ENCODE data around the gene RDM1. TPM values are rescaled to one million over a fixed set of nuclear protein-coding genes. Genes with fewer than 3 reads are reported as not detected.
"Not testable (repeated sequence)": the region's sequence is repeated elsewhere in the genome, so short reads cannot be mapped to it uniquely, and the experiment has no call there.

RDM1 gene
- polyA plus RNA-seq, 1 donor, result 5.6 TPM

- H3K27me3 ChIP-seq (ENCODE audit: control insufficient read depth, insufficient read depth, low read length), result no peaks in the 10 kb centered on the region
- no CpG with 5 or more reads among the region's 10 CpGs for WGBS (ENCODE audit: insufficient coverage, low lambda C conversion rate)
Measured at GRCh38 chr17:35968520-35969054, 38.0 kb upstream of the RDM1 start.

DNA sequence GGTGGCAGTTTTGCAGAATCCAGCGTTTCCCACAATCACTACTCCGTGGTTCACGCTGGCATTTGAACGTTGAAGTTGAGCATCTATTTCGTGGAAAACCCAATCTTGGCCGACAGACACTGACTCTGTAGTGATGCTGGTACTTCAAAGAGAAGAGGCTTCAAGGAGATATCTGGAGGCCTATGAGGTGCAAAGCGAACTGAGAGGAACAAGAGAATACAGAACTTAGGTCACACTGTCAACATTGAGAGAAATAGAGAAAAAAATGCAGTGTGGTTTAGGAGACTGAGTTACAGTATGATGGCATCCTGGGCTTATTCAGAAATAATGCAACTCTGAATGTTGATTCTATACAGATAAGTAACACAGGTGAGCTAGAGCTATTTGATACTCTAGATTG is 34.7 kb upstream of the RDM1 start:
- no CpG with 5 or more reads among the region's 7 CpGs for WGBS (ENCODE audit: insufficient coverage, low lambda C conversion rate)
- no peaks in the 10 kb centered on the region for H3K36me3 ChIP-seq (ENCODE audit: control insufficient read depth, insufficient read depth, low read length)

More at GRCh38 chr17:35968520-35969054, 38.0 kb upstream of the RDM1 start:
- no peak overlapping the region for H3K4me3 ChIP-seq (ENCODE audit: low read length)
- H3K9me3 ChIP-seq (ENCODE audit: control insufficient read depth, low read depth, low read length), result no peaks in the 10 kb centered on the region
- H3K27ac ChIP-seq (ENCODE audit: low read length), result no peak overlapping the region
- H3K36me3 ChIP-seq (ENCODE audit: control insufficient read depth, insufficient read depth, low read length), result no peaks in the 10 kb centered on the region
- no peak for DNase-seq
- peaks cover 35% of the 10 kb centered on the region for H3K4me1 ChIP-seq (ENCODE audit: control insufficient read depth, insufficient read depth, low read length)

DNA sequence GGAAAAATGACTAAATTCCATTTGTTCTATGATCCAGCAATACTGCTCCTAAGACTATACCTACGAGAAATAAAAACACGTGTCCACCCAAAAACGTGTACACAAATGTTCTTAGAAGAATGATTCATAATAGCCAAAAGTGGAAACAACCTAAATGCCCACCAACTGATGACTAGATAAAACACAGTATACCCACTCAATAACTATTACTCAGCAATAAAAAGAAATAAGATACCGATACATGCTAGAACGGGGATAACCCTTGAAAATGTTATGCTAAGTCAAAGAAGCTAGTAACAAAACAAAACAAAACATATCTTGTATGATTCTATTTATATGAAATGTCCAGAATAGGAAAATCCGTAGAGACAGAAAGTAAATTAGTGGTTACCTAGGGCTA is 33.1 kb upstream of the RDM1 start:
- no peaks in the 10 kb centered on the region for H3K9me3 ChIP-seq (ENCODE audit: control insufficient read depth, low read depth, low read length)
- no peak overlapping the region for H3K4me3 ChIP-seq (ENCODE audit: low read length)
- no peaks in the 10 kb centered on the region for H3K27me3 ChIP-seq (ENCODE audit: control insufficient read depth, insufficient read depth, low read length)
- DNase-seq, result no peak
- H3K27ac ChIP-seq (ENCODE audit: low read length), result no peak overlapping the region
- 100% methylated on average over 1 of the region's 6 CpGs for WGBS (ENCODE audit: insufficient coverage, low lambda C conversion rate)
- H3K4me1 ChIP-seq (ENCODE audit: control insufficient read depth, insufficient read depth, low read length), result no peaks in the 10 kb centered on the region
- H3K36me3 ChIP-seq (ENCODE audit: control insufficient read depth, insufficient read depth, low read length), result no peaks in the 10 kb centered on the region

More for the DNA sequence above, 34.7 kb upstream of the RDM1 start:
- DNase-seq, result no peak
- H3K9me3 ChIP-seq (ENCODE audit: control insufficient read depth, low read depth, low read length), result no peaks in the 10 kb centered on the region
- H3K4me1 ChIP-seq (ENCODE audit: control insufficient read depth, insufficient read depth, low read length), result peaks cover 4% of the 10 kb centered on the region
- no peaks in the 10 kb centered on the region for H3K27me3 ChIP-seq (ENCODE audit: control insufficient read depth, insufficient read depth, low read length)
- no peak overlapping the region for H3K27ac ChIP-seq (ENCODE audit: low read length)
- no peak overlapping the region for H3K4me3 ChIP-seq (ENCODE audit: low read length)

DNA sequence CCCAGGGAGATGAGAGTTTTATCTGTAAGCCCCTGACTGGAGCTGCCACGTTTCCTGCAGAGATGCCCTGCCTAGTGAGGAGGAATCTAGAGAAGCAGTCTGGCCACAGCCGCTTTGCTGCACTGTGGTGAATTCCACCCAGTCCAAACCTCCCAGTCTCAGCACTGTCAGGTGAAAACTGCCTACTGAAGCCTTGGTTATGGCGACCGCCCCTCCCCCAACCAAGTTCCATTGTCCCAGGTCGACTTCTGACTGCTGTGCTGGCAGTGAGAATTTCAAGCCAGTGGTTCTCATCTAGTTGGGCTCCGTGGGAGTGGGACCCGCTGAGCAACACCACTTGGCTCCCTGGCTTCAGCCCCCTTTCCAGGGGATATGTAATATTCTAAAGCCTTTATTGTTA is 23.1 kb upstream of the RDM1 start:
- WGBS (ENCODE audit: insufficient coverage, low lambda C conversion rate), result no CpG with 5 or more reads among the region's 7 CpGs
- no peaks in the 10 kb centered on the region for H3K9me3 ChIP-seq (ENCODE audit: control insufficient read depth, low read depth, low read length)
- H3K4me1 ChIP-seq (ENCODE audit: control insufficient read depth, insufficient read depth, low read length), result no peaks in the 10 kb centered on the region
- H3K4me3 ChIP-seq (ENCODE audit: low read length), result no peak overlapping the region
- no peak for DNase-seq
- no peak overlapping the region for H3K27ac ChIP-seq (ENCODE audit: low read length)
- H3K36me3 ChIP-seq (ENCODE audit: control insufficient read depth, insufficient read depth, low read length), result no peaks in the 10 kb centered on the region
- H3K27me3 ChIP-seq (ENCODE audit: control insufficient read depth, insufficient read depth, low read length), result no peaks in the 10 kb centered on the region

- H3K27ac ChIP-seq (ENCODE audit: low read length), result no peak overlapping the region
- WGBS (ENCODE audit: insufficient coverage, low lambda C conversion rate), result no CpG with 5 or more reads among the region's 3 CpGs
- no peak for DNase-seq
- peaks cover 2% of the 10 kb centered on the region for H3K4me1 ChIP-seq (ENCODE audit: control insufficient read depth, insufficient read depth, low read length)
- H3K27me3 ChIP-seq (ENCODE audit: control insufficient read depth, insufficient read depth, low read length), result no peaks in the 10 kb centered on the region
- H3K4me3 ChIP-seq (ENCODE audit: low read length), result no peak overlapping the region
- no peaks in the 10 kb centered on the region for H3K36me3 ChIP-seq (ENCODE audit: control insufficient read depth, insufficient read depth, low read length)
- H3K9me3 ChIP-seq (ENCODE audit: control insufficient read depth, low read depth, low read length), result no peaks in the 10 kb centered on the region
Measured at GRCh38 chr17:35949401-35949800, 18.8 kb upstream of the RDM1 start.

- H3K4me3 ChIP-seq (ENCODE audit: low read length), result no peak overlapping the region
- H3K9me3 ChIP-seq (ENCODE audit: control insufficient read depth, low read depth, low read length), result no peaks in the 10 kb centered on the region
- WGBS (ENCODE audit: insufficient coverage, low lambda C conversion rate), result 88% methylated on average over 4 of the region's 7 CpGs
- peaks cover 9% of the 10 kb centered on the region for H3K4me1 ChIP-seq (ENCODE audit: control insufficient read depth, insufficient read depth, low read length)
- H3K27me3 ChIP-seq (ENCODE audit: control insufficient read depth, insufficient read depth, low read length), result no peaks in the 10 kb centered on the region
- no peak overlapping the region for H3K27ac ChIP-seq (ENCODE audit: low read length)
- DNase-seq, result no peak
- no peaks in the 10 kb centered on the region for H3K36me3 ChIP-seq (ENCODE audit: control insufficient read depth, insufficient read depth, low read length)
Measured at GRCh38 chr17:35948092-35948491, 17.5 kb upstream of the RDM1 start.

DNA sequence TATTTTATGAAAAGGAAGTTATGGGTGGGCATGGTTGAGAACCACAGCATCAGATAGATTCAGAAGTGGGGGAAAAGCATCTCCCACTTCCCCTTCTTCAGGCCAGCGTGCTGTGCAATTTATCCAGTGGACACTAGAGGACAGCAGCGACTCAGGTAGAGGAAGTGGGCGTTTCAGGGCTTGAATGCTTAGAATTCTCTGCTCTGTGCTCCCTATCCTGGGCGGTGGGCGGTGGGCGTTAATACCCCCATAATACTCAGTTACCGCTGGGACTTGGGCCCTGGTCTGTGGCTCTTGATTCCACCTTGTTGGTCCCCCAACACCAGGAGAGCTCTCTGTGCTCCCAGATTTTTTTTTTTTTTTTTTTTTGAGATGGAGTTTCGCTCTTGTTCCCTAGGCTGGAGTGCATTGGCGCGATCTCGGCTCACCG is 16.6 kb upstream of the RDM1 start:
- Histone ChIP-seq H3K9me3 (ENCODE audit: control insufficient read depth, low read depth, low read length) (no peaks in the 10 kb centered on the region), H3K27me3 (ENCODE audit: control insufficient read depth, insufficient read depth, low read length) (no peaks in the 10 kb centered on the region), H3K4me1 (ENCODE audit: control insufficient read depth, insufficient read depth, low read length) (peaks cover 15% of the 10 kb centered on the region), H3K4me3 (ENCODE audit: low read length) (peak overlapping the region; percentile 9), H3K36me3 (ENCODE audit: control insufficient read depth, insufficient read depth, low read length) (no peaks in the 10 kb centered on the region), H3K27ac (ENCODE audit: low read length) (no peak overlapping the region)
- WGBS (ENCODE audit: insufficient coverage, low lambda C conversion rate), result 0% methylated on average over 4 of the region's 12 CpGs
- DNase-seq, result peak; percentile 25 to 43

DNA sequence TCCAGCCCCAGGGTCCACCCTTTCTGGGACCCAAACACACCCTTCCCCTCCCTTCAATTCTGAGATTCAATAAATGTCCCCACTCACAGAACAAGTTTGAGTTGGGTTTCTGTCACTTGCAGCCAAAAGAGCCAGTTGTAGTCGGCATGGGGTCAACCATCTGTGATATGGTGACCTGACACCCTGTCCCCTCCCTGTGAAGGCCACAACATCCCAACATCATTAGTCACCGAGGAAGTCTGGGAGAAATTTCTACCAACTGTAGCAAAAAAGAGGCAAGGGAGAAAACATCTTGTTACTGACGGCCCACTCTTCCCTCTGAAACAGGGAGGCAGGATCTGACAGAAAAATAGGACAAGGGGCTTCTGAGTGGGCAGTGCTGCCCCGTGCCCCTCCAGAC is 13.6 kb upstream of the RDM1 start:
- no CpG with 5 or more reads among the region's 4 CpGs for WGBS (ENCODE audit: insufficient coverage, low lambda C conversion rate)
- Histone ChIP-seq H3K27ac (ENCODE audit: low read length) (no peak overlapping the region), H3K27me3 (ENCODE audit: control insufficient read depth, insufficient read depth, low read length) (no peaks in the 10 kb centered on the region), H3K36me3 (ENCODE audit: control insufficient read depth, insufficient read depth, low read length) (no peaks in the 10 kb centered on the region), H3K9me3 (ENCODE audit: control insufficient read depth, low read depth, low read length) (no peaks in the 10 kb centered on the region), H3K4me3 (ENCODE audit: low read length) (no peak overlapping the region), H3K4me1 (ENCODE audit: control insufficient read depth, insufficient read depth, low read length) (peaks cover 21% of the 10 kb centered on the region)
- DNase-seq, result no peak

- Histone ChIP-seq H3K4me1 (ENCODE audit: control insufficient read depth, insufficient read depth, low read length) (peaks cover 21% of the 10 kb centered on the region), H3K36me3 (ENCODE audit: control insufficient read depth, insufficient read depth, low read length) (no peaks in the 10 kb centered on the region), H3K9me3 (ENCODE audit: control insufficient read depth, low read depth, low read length) (no peaks in the 10 kb centered on the region), H3K4me3 (ENCODE audit: low read length) (no peak within 1 kb of the TSS), H3K27me3 (ENCODE audit: control insufficient read depth, insufficient read depth, low read length) (no peaks in the 10 kb centered on the region), H3K27ac (ENCODE audit: low read length) (peak within 1 kb of the TSS; percentile 56)
- no peak for DNase-seq
- WGBS (ENCODE audit: insufficient coverage, low lambda C conversion rate), result no CpG with 5 or more reads among the region's 2 CpGs
Measured at GRCh38 chr17:35943537-35943936, 13.0 kb upstream of the RDM1 start, which contains the start of gene LYZL6. Gene LYZL6 (minus strand): TSS chr17:35943713. CDS start chr17:35939356, 4,357 bp downstream.

GRCh38 chr17:35942588-35943186 is 12.1 kb upstream of the RDM1 start:
- DNase-seq, result peak; percentile 26 to 80
- H3K27ac ChIP-seq (ENCODE audit: low read length), result peak overlapping the region; percentile 56
- no peaks in the 10 kb centered on the region for H3K9me3 ChIP-seq (ENCODE audit: control insufficient read depth, low read depth, low read length)
- H3K4me1 ChIP-seq (ENCODE audit: control insufficient read depth, insufficient read depth, low read length), result peaks cover 21% of the 10 kb centered on the region
- no CpG with 5 or more reads among the region's 9 CpGs for WGBS (ENCODE audit: insufficient coverage, low lambda C conversion rate)
- H3K4me3 ChIP-seq (ENCODE audit: low read length), result no peak overlapping the region
- H3K36me3 ChIP-seq (ENCODE audit: control insufficient read depth, insufficient read depth, low read length), result no peaks in the 10 kb centered on the region
- H3K27me3 ChIP-seq (ENCODE audit: control insufficient read depth, insufficient read depth, low read length), result no peaks in the 10 kb centered on the region

DNA sequence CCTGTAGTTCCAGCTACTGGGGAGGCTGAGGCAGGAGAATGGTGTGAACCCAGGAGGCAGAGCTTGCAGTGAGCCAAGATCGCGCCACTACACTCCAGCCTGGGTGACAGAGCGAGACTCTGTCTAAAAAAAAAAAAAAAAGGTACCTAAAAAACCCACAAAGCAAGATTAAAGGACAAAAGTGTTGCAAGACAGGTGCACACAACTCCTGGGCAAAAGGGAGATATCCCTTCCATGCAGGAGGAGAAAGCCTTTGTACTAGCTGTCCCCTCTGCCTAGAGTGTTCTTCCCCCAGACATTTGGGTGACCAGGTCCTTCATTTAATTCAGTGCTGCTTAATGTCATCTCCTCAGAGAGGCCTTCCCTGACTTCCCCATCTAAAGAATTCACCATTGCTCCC is 7.9 kb upstream of the RDM1 start:
- not testable (repeated sequence) for H3K9me3 ChIP-seq (ENCODE audit: control insufficient read depth, low read depth, low read length); H3K4me3 ChIP-seq (ENCODE audit: low read length); H3K27ac ChIP-seq (ENCODE audit: low read length); DNase-seq; H3K36me3 ChIP-seq (ENCODE audit: control insufficient read depth, insufficient read depth, low read length); H3K27me3 ChIP-seq (ENCODE audit: control insufficient read depth, insufficient read depth, low read length)
- WGBS (ENCODE audit: insufficient coverage, low lambda C conversion rate), result 100% methylated on average over 3 of the region's 3 CpGs
- H3K4me1 ChIP-seq (ENCODE audit: control insufficient read depth, insufficient read depth, low read length), result peaks cover 25% of the 10 kb centered on the region

All from large intestine (tissue), 3 donors.